OCI-M1 (cell line): ENCODE data around the gene GARIN3.
A peak's percentile ranks its signal among the peaks of the same experiment; 100 is the strongest.
"Not testable (repeated sequence)": the region's sequence is repeated elsewhere in the genome, so short reads cannot be mapped to it uniquely, and the experiment has no call there.

Source experiments
- DNase-seq: peaks from one replicate; lab custom pipeline; 2025; lab: John Stamatoyannopoulos, UW

The GARIN3 gene

GRCh38 chr5:157166214-157167213 lies at the start of gene GARIN3:
GARIN3 (minus strand) TSS chr5:157166264; CDS start chr5:157166168, 96 bp downstream.
- no peak for DNase-seq

- no peak for DNase-seq
Observed at GRCh38 chr5:157215514-157216167, 49.6 kb upstream of the GARIN3 start.

- DNase-seq = no peak
Observed at GRCh38 chr5:157214861-157215513, 48.9 kb upstream of the GARIN3 start.

- DNase-seq = no peak
Observed at GRCh38 chr5:157214415-157214814, 48.4 kb upstream of the GARIN3 start.

GRCh38 chr5:157213527-157214243 lies 47.6 kb upstream of the GARIN3 start:
- DNase-seq = no peak

GRCh38 chr5:157212307-157212706 lies 46.2 kb upstream of the GARIN3 start:
- DNase-seq = peak; percentile 52

GRCh38 chr5:157210652-157211051 lies 44.6 kb upstream of the GARIN3 start:
- not testable (repeated sequence) for DNase-seq

GRCh38 chr5:157205708-157206107 lies 39.6 kb upstream of the GARIN3 start:
- DNase-seq = no peak

GRCh38 chr5:157204765-157205164 lies 38.7 kb upstream of the GARIN3 start:
- peak; percentile 72 for DNase-seq

GRCh38 chr5:157203417-157203816 lies 37.4 kb upstream of the GARIN3 start:
- DNase-seq = no peak

GRCh38 chr5:157201857-157202256 lies 35.8 kb upstream of the GARIN3 start:
- DNase-seq = no peak

- no peak for DNase-seq
Observed at GRCh38 chr5:157198277-157198986, 32.4 kb upstream of the GARIN3 start.

- DNase-seq = no peak
Observed at GRCh38 chr5:157197086-157197485, 31.0 kb upstream of the GARIN3 start.

GRCh38 chr5:157196045-157196444 lies 30.0 kb upstream of the GARIN3 start:
- no peak for DNase-seq

GRCh38 chr5:157193699-157194424 lies 27.8 kb upstream of the GARIN3 start:
- DNase-seq = no peak

GRCh38 chr5:157189223-157189622 lies 23.2 kb upstream of the GARIN3 start:
- no peak for DNase-seq

GRCh38 chr5:157188270-157188669 lies 22.2 kb upstream of the GARIN3 start:
- no peak for DNase-seq

- DNase-seq = no peak
Observed at GRCh38 chr5:157187046-157187754, 21.1 kb upstream of the GARIN3 start.

- no peak for DNase-seq
Observed at GRCh38 chr5:157186309-157187045, 20.4 kb upstream of the GARIN3 start.
